Measurements from ENCODE around the gene DISP3.

The DISP3 gene

DNA sequence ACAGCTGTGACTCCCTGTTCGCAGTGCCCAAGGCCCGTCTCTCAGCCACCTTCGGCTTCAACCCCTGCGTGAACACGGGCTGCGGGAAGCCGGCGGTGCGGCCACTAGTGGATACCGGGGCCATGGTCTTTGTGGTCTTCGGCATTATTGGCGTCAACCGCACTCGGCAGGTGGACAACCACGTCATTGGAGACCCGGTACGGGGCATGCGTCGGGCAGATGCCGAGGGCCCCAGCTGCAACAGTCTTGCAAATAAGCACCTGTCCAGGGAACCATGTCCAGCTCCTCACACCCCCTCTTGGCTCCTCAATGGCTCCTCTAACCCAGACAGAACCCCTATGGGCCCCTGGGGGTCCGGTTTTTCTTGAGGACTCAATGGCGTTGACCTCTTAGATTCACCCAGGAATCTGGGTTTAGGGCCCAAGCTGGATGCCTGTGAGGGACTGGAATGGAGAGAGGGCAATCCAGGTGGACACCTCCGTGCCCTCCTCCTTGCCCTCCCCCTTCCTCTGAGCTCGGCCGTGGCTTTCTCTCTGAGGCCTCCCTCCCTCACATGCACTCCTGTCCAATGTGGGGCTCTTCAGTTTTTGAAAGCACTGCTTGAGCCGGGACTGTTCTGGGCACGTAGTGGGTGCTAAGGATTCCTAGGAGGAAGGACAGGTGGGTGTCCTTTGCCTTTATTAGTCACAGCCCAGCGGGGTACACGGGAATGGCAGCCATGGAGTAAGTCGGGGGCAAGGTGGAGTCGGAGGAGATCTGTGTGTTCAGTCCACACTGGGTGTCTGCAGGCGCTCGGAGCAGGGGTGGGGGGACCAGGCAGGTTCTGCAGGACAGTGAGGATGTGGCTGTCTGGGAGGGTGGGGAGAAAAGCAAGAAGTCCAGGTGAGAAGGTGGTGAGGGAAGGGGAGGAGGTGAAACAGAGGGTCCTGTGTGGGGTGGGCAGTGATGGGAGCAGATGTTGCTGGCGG lies 51.1 kb downstream of the DISP3 start:
- DNase-seq (ENCODE audit: low spot score) = no peak
- TF ChIP-seq, protein P1, sequence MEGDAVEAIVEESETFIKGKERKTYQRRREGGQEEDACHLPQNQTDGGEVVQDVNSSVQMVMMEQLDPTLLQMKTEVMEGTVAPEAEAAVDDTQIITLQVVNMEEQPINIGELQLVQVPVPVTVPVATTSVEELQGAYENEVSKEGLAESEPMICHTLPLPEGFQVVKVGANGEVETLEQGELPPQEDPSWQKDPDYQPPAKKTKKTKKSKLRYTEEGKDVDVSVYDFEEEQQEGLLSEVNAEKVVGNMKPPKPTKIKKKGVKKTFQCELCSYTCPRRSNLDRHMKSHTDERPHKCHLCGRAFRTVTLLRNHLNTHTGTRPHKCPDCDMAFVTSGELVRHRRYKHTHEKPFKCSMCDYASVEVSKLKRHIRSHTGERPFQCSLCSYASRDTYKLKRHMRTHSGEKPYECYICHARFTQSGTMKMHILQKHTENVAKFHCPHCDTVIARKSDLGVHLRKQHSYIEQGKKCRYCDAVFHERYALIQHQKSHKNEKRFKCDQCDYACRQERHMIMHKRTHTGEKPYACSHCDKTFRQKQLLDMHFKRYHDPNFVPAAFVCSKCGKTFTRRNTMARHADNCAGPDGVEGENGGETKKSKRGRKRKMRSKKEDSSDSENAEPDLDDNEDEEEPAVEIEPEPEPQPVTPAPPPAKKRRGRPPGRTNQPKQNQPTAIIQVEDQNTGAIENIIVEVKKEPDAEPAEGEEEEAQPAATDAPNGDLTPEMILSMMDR (IDR thresholded peaks at IDR 0.05; ENCODE audit: extremely low read depth, missing control alignments) = no peak

DNA sequence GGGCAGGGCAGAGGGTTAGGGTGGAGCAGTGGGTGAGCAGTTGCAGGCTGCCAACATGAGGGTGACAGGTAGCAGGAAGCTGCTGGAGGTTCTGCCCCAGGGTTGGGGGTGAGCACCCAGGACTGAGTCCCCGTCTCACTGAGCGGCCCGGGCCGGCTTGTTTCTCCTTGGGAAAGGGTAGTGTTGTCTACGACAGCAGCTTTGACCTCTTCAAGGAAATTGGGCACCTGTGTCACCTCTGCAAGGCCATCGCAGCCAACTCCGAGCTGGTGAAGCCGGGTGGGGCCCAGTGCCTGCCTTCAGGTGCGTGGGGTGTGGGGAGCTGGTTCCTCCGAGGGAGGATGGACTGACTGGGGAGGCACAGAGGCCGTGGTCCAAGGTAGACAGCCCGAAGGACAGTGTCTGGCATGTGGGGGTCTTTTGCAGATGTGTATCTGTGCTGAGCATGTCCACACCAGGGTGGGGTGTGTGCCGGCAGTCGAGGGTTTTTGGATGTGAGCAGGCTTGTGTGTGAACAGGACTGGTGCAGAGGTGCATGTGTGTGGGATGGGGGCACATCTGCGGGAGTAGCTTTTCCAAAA lies 51.9 kb downstream of the DISP3 start:
- DNase-seq (ENCODE audit: low spot score) = no peak
- TF ChIP-seq, protein P1 (IDR thresholded peaks at IDR 0.05; ENCODE audit: extremely low read depth, missing control alignments) = no peak

DNA sequence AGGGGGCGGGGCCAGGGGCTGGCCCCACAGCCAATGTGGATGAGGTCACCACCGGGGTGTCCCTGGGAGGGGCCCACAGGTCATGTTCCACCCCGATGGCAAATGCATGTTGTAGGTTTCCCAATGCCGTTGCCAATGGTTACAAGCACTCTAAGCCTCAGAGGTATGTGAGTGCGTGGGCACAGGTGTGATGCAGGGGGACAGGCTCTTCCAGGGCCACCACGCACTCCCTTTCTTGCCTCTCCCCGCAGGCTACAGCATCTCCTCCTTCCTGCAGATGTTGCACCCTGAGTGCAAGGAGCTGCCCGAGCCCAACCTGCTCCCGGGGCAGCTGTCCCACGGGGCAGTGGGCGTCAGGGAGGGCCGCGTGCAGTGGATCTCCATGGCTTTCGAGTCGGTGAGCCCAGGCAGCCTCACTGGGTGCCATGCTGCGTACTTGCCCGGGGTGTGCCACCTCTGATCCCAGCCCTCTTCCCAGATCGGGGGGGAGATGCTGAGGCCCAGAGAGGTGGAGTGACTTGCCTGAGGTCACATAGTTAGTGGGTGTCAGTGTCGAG lies 52.4 kb downstream of the DISP3 start:
- no peak for DNase-seq (ENCODE audit: low spot score)
- TF ChIP-seq, protein P1 (IDR thresholded peaks at IDR 0.05; ENCODE audit: extremely low read depth, missing control alignments) = no peak

DNA sequence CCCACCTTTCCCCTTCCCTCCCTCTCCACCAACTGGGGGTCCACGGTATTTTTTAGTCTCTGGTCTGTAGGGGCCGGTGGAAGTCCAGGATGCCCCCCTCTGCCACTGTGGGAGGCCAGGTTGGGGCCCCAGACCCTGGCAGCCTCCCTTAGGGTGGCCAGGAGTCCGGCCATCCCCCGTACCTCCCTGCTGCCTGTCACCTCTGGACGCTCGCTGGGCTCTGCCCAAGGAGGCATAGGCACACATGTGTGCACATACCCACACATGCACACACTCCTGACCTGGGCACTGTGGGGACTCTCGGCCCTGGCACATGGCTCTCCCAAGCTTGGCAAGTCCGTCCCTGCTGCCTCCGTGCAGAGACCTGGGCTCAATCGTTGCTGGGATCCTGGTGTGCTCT lies 53.0 kb downstream of the DISP3 start:
- DNase-seq (ENCODE audit: low spot score) = no peak
- TF ChIP-seq, protein P1 (IDR thresholded peaks at IDR 0.05; ENCODE audit: extremely low read depth, missing control alignments) = no peak

DNA sequence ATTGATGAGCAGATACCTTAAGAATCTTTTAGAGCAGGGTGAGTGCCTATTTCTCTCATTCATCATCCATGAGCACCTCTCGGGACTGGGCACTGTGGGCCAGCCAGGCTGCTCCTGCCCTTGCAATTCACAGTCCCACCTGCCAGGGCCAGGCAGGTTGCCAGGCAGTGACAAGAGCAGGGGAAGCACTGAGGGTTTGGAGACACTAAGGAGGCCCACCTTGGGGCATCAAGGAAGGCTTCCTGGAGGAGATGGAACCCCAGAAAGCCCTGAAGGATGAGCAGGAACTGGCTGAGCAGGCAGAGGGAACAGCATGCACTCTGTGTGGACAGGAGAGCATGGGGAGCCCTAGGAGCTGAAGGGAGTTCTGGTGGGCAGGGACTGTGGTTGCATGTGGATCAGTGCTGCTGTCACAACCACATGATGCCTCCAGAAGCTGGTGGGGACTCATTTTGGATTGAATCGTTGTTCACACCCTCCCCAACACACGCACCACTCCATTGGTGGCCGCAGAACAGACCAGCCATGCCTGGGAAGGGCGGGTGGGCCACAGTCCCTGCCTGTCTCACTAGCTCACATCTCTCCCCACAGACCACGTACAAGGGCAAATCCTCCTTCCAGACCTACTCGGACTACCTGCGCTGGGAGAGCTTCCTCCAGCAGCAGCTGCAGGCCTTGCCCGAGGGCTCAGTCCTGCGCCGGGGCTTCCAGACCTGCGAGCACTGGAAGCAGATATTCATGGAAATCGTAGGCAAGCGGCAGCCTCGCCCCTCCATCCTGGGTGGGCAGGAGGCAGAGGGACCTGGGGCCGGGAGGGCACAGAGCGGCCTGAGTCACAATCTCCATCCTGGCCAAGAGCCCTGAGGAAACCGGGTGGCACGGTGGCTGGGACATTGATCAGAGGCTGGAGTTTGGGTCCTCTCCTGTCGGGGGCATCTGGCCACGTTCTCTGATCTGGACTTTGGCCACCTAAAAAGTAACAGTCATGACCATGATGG lies 55.1 kb downstream of the DISP3 start:
- no peak for DNase-seq (ENCODE audit: low spot score)
- TF ChIP-seq, protein P1 (IDR thresholded peaks at IDR 0.05; ENCODE audit: extremely low read depth, missing control alignments) = no peak

DNA sequence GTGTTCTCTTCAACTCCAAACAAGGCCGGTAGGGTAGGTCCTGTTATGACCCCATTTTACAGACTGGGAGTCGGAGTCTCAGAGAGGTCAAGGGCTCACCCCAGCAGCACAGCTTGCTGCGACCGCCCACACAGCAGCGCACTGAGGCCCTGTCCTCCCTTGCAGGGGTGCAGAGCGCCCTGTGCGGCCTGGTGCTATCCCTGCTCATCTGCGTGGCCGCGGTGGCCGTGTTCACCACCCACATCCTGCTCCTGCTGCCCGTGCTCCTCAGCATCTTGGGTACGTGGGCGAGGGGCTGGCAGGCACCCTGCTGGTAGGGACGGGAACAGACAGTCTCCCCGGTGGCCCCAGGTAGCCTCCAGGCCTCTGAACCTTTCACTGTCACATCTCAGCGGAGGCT lies 55.9 kb downstream of the DISP3 start:
- TF ChIP-seq, protein P1 (IDR thresholded peaks at IDR 0.05; ENCODE audit: extremely low read depth, missing control alignments) = no peak
- no peak for DNase-seq (ENCODE audit: low spot score)
